ENCODE data around the gene NAXD.
A peak's percentile ranks its signal among the peaks of the same experiment; 100 is the strongest.

NAXD gene

GRCh38 chr13:110610955-110611595 lies 4.3 kb upstream of the NAXD start:
- DNase-seq: no peak
- H3K4me1 Mint-ChIP-seq: peaks cover 4% of the 10 kb centered on the region
- CTCF ChIA-PET: no interaction called here
- H3K27me3 Mint-ChIP-seq: peaks cover 4% of the 10 kb centered on the region
- H3K9me3 Mint-ChIP-seq: peaks cover 4% of the 10 kb centered on the region
- H3K4me3 Mint-ChIP-seq: no peak overlapping the region
- H3K27ac Mint-ChIP-seq: no peak overlapping the region
- peaks cover 8% of the 10 kb centered on the region for H3K36me3 Mint-ChIP-seq

GRCh38 chr13:110615005-110615321 lies 382 bp upstream of the NAXD start:
- Mint-ChIP-seq H3K4me1 (peaks cover 25% of the 10 kb centered on the region), H3K27me3 (peaks cover 4% of the 10 kb centered on the region), H3K36me3 (peaks cover 13% of the 10 kb centered on the region), H3K27ac (peak overlapping the region; percentile 94), H3K4me3 (peak overlapping the region; percentile 94), H3K9me3 (peaks cover 4% of the 10 kb centered on the region)
- CTCF ChIA-PET: interaction anchor here (1.2 kb wide), 1 partner anchor 53 kb away, joined by 4 read pairs; the partner anchor contains the start of gene RAB20
- no peak for DNase-seq

DNA sequence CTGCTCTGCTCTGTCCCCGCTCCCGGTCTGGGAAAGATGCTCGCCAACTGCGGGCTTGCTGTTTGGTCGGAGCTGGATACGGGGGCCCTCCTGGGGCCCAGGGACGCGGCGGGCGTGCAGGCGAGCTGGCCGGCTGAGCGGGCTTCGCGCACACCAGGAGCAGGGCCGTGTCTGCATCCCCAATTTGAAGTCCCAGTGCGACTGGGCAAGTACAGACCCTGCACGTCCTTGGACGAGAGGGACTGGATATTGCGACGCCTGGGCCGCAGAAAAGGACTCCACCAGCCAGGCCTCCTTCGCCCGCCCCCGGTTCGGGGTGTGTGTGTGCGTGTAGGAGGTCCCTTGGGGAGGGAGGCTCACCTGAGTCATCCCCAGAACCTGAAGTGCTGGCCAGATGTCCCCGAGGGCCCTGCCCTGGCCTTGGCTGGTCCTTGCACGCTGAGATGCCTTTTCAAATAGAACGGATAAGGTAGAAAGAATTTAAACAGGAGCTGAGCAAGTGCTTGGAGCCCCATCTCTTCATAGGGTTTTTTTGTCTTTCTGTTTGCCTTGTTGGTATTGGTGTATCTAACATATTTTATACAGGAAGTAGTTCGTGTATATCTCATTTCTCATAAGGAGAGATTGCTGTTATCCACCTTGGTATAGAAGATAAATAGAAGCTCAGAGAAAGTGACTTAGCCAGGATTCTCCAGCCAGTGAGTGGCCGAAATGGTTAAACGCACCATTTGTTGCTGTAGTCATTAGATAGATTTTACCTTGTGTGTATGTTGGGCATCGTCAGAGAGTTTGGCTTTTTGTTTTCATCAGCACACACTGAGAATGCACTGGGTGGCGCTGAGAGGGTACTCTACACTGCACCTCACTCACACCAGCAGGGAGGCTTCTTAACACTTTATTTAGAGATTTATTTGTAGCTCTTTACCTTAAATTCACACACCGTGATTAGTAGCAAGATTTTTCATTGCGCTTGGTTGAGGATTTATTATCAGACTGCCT lies 1.1 kb downstream of the NAXD start:
- peaks cover 25% of the 10 kb centered on the region for H3K4me1 Mint-ChIP-seq
- H3K27ac Mint-ChIP-seq: peak overlapping the region; percentile 85
- peaks cover 4% of the 10 kb centered on the region for H3K9me3 Mint-ChIP-seq
- peaks cover 13% of the 10 kb centered on the region for H3K36me3 Mint-ChIP-seq
- H3K27me3 Mint-ChIP-seq: peaks cover 4% of the 10 kb centered on the region
- CTCF ChIA-PET: interaction anchor here (0.6 to 1.4 kb wide), 5 partner anchors 23 to 198 kb away, joined by 3 to 7 read pairs (median 4); partner anchors contain the start of gene RAB20
- peak overlapping the region; percentile 94 for H3K4me3 Mint-ChIP-seq
- peak; percentile 55 for DNase-seq

DNA sequence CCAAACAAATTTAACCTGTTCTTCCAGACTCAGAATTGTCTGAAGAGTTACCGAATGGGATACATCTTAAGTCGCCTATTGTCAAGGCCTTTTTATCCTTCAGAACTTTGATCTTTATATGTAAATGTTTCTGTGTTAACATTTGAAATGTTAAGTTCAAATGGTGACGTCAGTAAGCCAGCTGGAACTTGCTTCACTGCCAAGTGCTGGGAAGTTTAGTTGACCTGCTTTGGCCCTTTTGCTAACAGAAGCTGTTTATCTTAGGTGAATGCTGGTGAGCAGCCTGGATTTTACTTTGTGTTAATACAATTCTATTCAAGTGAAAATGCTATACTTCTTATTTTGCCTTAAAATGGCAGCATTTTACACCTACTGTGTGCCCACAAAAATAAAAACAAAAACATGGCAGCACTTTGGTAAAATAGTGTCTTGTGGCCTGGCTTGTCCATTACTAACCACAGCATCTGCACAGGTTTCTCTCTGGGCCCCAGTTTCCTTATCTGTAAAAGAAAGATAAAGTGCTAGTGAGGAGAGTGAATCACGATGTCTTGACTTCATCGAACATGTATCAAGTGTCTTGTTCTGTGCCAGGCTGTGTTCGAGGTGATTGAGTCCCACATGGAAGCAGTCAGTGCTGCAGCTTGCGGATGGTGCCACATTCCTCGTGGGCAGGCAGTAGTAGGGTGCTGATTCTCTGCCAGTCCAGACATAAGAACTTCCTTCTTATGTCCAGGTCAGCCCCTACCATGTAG lies 2.2 kb downstream of the NAXD start:
- no peak overlapping the region for H3K27ac Mint-ChIP-seq
- DNase-seq: no peak
- no peak overlapping the region for H3K4me3 Mint-ChIP-seq
- peaks cover 15% of the 10 kb centered on the region for H3K36me3 Mint-ChIP-seq
- CTCF ChIA-PET: interaction anchor here (0.6 to 1.4 kb wide), 4 partner anchors 24 to 197 kb away, joined by 3 to 7 read pairs (median 4); no protein-coding TSS in a partner anchor
- peaks cover 25% of the 10 kb centered on the region for H3K4me1 Mint-ChIP-seq
- H3K9me3 Mint-ChIP-seq: peaks cover 4% of the 10 kb centered on the region
- peaks cover under 1% of the 10 kb centered on the region for H3K27me3 Mint-ChIP-seq

DNA sequence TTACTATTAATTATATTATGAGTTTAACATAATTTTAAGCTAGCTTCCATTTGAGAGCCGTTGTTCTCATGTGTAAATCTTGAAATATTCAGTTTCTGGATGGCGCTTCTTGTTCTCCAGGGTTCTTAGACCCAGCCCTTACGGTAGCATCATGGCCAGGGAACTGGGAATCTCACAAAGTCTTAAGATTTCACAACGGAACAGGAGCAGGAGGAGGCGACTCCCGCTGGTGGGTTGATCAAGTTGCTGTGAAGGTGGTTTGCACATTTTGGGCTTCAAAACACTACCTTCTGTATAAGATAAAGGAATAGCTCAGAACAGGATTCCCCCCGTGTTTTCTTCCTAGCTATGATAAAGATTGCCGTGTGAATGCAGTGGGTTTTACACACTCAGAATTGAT lies 2.8 kb downstream of the NAXD start:
- H3K9me3 Mint-ChIP-seq: peaks cover 4% of the 10 kb centered on the region
- no peak overlapping the region for H3K4me3 Mint-ChIP-seq
- CTCF ChIA-PET: interaction anchor here (0.9 kb wide), 1 partner anchor 200 kb away, joined by 3 read pairs; no protein-coding TSS in a partner anchor
- no peak for DNase-seq
- peaks cover 20% of the 10 kb centered on the region for H3K36me3 Mint-ChIP-seq
- no peaks in the 10 kb centered on the region for H3K27me3 Mint-ChIP-seq
- no peak overlapping the region for H3K27ac Mint-ChIP-seq
- H3K4me1 Mint-ChIP-seq: peaks cover 25% of the 10 kb centered on the region

- H3K9me3 Mint-ChIP-seq: peaks cover 1% of the 10 kb centered on the region
- H3K27me3 Mint-ChIP-seq: no peaks in the 10 kb centered on the region
- H3K27ac Mint-ChIP-seq: no peak overlapping the region
- peaks cover 16% of the 10 kb centered on the region for H3K36me3 Mint-ChIP-seq
- CTCF ChIA-PET: interaction anchor here (0.9 kb wide), 1 partner anchor 200 kb away, joined by 3 read pairs; no protein-coding TSS in a partner anchor
- H3K4me3 Mint-ChIP-seq: no peak overlapping the region
- DNase-seq: no peak
- H3K4me1 Mint-ChIP-seq: peaks cover 25% of the 10 kb centered on the region
Observed at GRCh38 chr13:110618780-110619179, 3.4 kb downstream of the NAXD start.

GRCh38 chr13:110620596-110620995 lies 5.3 kb downstream of the NAXD start:
- Mint-ChIP-seq H3K4me3 (no peak overlapping the region), H3K9me3 (no peaks in the 10 kb centered on the region), H3K27me3 (no peaks in the 10 kb centered on the region), H3K27ac (no peak overlapping the region), H3K4me1 (peaks cover 21% of the 10 kb centered on the region), H3K36me3 (peaks cover 18% of the 10 kb centered on the region)
- no peak for DNase-seq
- CTCF ChIA-PET: no interaction called here

DNA sequence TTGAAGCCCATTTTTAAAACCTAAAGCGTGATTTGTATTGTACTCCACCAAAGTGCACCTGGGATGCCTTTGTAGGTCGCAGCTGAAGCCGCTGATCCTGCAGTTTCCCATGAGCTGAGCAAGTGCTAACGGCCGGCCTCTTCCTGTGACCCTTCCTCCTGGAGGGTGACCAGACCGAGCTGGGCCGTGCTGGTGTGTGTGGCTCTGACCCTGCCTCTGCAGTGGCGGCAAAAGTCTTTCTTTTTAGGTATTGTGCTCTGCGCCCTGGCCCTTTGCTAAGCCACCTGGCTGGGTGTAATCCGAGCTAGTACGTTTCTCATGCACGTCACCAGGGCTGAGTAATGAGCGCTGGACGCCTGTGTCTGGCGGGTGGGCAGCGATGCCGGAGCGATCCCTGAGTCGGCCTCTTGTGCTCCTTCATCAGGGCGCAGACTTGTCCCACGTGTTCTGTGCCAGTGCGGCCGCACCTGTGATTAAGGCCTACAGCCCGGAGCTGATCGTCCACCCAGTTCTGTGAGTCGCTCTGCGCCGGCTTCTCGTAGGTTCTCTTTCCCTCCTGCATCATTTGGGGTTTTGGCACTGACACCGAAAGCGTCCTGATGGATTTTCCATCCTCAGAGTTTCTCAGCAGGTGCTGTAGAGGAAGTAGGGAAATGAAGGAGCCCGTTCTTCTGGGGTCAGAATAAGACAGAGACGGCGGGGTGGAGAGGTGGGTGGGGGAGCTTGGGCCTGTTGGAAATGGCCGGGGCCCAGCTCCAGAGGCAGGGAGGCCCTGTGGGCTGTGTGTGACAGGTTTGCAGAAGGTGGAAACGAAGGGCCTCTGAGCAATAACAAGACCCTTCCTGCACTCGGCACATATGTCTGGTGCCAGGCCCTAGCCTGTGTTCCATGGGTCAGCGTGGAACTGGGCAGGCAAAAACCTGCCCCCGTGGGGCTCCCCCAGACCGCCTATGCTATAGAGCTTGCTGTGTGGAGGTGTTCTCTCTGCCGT lies 9.7 kb downstream of the NAXD start:
- CTCF ChIA-PET: interaction anchor here (0.5 kb wide), 1 partner anchor 114 kb away, joined by 3 read pairs; no protein-coding TSS in a partner anchor
- Mint-ChIP-seq H3K27ac (no peak overlapping the region), H3K4me1 (peaks cover 14% of the 10 kb centered on the region), H3K27me3 (no peaks in the 10 kb centered on the region), H3K4me3 (no peak overlapping the region), H3K9me3 (no peaks in the 10 kb centered on the region), H3K36me3 (peaks cover 38% of the 10 kb centered on the region)
- DNase-seq: no peak

GRCh38 chr13:110625771-110626321 lies 10.5 kb downstream of the NAXD start:
- CTCF ChIA-PET: no interaction called here
- Mint-ChIP-seq H3K4me3 (no peak overlapping the region), H3K9me3 (no peaks in the 10 kb centered on the region), H3K4me1 (peaks cover 21% of the 10 kb centered on the region), H3K36me3 (peaks cover 41% of the 10 kb centered on the region), H3K27me3 (no peaks in the 10 kb centered on the region), H3K27ac (peak overlapping the region; percentile 60)
- no peak for DNase-seq

GRCh38 chr13:110626521-110626920 lies 11.2 kb downstream of the NAXD start:
- peaks cover 23% of the 10 kb centered on the region for H3K4me1 Mint-ChIP-seq

DNA sequence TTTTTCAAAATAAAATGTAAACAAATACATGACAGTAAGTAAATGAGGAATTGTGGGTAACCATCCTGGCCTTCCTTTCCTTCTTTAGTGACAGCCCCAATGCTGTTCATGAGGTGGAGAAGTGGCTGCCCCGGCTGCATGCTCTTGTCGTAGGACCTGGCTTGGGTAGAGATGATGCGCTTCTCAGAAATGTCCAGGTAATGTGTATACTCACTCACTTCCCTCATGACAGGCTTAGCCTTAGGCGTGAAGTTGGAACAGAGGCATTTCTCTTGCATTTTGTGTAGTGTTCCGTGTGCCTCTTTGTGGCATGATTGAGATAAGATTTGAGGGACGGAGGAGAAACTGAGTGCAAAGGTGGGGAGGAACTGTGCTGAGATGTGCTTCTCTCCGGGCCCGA lies 12.0 kb downstream of the NAXD start:
- no peak overlapping the region for H3K4me3 Mint-ChIP-seq

More at GRCh38 chr13:110626521-110626920, 11.2 kb downstream of the NAXD start:
- Mint-ChIP-seq H3K9me3 (no peaks in the 10 kb centered on the region), H3K4me3 (no peak overlapping the region), H3K27ac (no peak overlapping the region), H3K36me3 (peaks cover 43% of the 10 kb centered on the region), H3K27me3 (no peaks in the 10 kb centered on the region)
- CTCF ChIA-PET: no interaction called here
- no peak for DNase-seq

DNA sequence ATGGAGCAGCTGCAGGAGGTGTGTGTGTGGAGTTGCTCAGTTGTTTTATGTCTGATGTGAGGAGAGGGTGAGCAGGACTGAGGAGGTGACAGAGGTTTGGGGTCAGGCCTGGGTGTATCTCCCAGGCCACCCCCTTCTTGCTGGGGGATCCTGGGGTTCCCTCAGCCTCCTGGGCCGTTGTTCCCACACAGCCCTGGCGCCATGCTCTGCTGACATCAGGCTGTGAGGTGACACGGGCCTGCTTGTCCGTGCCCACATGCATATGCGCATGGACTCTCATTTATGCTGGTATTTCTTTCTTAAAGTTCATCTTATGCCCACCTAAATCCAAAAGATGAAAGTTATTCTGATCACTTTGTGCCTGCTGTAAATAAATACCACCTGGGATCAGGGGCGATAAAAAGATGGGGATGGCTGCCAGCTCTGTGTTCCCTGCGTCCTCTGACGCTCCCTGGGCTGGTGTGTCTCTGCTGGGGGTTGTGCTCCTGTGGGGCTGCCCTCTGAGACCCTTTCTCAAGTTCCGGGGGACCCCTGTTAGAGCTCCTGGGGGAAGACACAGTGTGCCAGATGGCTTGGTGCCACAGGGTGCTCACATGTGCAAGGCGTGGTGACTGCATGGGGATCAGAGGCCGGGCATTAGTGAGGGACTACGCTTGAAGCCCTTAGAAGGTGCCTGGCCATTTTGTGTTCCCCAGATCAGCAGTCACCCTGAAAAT lies 12.6 kb downstream of the NAXD start:
- CTCF ChIA-PET: no interaction called here
- peaks cover 23% of the 10 kb centered on the region for H3K4me1 Mint-ChIP-seq
- H3K36me3 Mint-ChIP-seq: peaks cover 46% of the 10 kb centered on the region
- no peak overlapping the region for H3K4me3 Mint-ChIP-seq
- no peak for DNase-seq
- no peaks in the 10 kb centered on the region for H3K27me3 Mint-ChIP-seq
- no peaks in the 10 kb centered on the region for H3K9me3 Mint-ChIP-seq
- H3K27ac Mint-ChIP-seq: no peak overlapping the region

More for the DNA sequence above, 12.0 kb downstream of the NAXD start:
- no peak for DNase-seq
- Mint-ChIP-seq H3K36me3 (peaks cover 48% of the 10 kb centered on the region), H3K27me3 (no peaks in the 10 kb centered on the region), H3K4me1 (peaks cover 23% of the 10 kb centered on the region), H3K9me3 (no peaks in the 10 kb centered on the region), H3K27ac (no peak overlapping the region)
- CTCF ChIA-PET: no interaction called here

Data from activated naive CD4-positive, alpha-beta T cell treated with anti-CD3 and anti-CD28 coated beads, Interleukin-2, amount 10 ng/mL, durations not matched to agents 7 days and 5 days (primary cell).